GM12874 (cell line): ENCODE data around the gene COQ4.

Experiments
- CTCF ChIP-seq: IDR thresholded peaks from 2 replicates; pipeline ENCODE4 v1.5.1; 2011; ENCODE audit warnings: low read depth, mild to moderate bottlenecking, control low read depth, low read length, moderate library complexity; ENCODE audit not compliant: insufficient read depth

The COQ4 gene

GRCh38 chr9:128341435-128341849 lies 18.8 kb downstream of the COQ4 start:
- peak; percentile 69 for TF ChIP-seq CTCF

- TF ChIP-seq CTCF: no peak
Observed at GRCh38 chr9:128342971-128343680, 20.5 kb downstream of the COQ4 start.

DNA sequence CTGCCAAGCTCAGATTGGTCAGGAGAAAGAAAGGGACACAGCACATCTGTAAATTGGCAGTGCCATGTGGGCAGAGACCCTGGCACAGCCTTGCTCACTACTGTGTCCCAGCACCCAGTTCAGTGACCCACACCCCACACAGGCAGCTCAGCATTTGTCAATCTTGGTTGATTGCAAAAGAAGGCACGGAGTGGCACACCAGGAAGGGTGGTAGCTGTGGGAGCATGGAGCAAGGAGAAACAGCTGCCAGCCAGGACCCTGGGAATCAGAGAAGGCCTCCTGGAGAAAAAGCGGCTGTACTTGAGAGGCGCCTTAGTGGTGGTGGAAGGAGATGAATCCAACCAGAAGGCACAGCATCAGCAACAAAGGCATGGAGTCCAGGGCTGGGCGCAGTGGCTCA lies 21.2 kb downstream of the COQ4 start:
- no peak for TF ChIP-seq CTCF

DNA sequence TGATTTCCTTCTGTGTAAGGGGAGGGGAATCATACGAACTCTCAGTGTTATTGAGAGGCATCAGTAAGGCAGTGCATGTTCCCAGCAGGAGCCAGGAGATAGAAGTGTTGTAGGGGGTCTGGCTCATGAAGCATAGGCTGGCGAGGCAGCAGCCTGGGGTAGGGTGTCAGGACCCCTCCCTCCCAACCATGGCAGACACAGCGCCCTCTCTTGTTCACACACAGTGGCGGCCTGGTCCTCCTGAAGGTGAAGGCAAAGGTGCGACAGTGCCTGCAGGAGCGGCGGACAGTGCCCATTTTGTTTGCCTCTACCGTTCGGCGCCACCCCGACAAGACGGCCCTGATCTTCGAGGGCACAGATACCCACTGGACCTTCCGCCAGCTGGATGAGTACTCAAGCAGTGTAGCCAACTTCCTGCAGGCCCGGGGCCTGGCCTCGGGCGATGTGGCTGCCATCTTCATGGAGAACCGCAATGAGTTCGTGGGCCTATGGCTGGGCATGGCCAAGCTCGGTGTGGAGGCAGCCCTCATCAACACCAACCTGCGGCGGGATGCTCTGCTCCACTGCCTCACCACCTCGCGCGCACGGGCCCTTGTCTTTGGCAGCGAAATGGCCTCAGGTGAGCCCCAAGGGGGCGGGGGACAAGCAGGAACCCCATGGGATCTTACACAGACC lies 22.4 kb downstream of the COQ4 start:
- TF ChIP-seq CTCF: no peak

DNA sequence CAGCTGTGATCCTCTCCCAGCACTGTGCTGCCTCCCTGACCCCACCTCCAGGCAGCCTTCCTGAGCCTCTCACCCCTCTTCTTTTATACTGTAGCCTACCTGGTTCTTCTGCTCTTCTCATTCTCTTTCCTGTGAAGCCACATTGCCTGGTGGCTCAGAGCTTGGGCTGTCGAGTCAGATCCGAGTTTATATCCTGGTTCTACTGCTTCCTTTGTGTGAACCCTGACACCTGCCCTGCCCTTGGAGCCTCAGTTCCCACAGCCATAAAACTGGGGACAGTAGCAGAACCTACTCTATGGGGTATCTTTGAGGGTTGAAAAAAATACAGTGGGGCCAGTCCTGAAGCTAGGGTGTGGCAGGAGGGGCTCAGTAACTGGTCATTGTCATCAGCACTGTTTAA lies 26.5 kb downstream of the COQ4 start:
- no peak for TF ChIP-seq CTCF

- no peak for TF ChIP-seq CTCF
Observed at GRCh38 chr9:128349772-128350171, 27.1 kb downstream of the COQ4 start.

- no peak for TF ChIP-seq CTCF
Observed at GRCh38 chr9:128355451-128355850, 32.8 kb downstream of the COQ4 start.
